Measurements from ENCODE around the gene ANKRD13A.
"Not testable (repeated sequence)": the region's sequence is repeated elsewhere in the genome, so short reads cannot be mapped to it uniquely, and the experiment has no call there.

ANKRD13A gene

GRCh38 chr12:110079477-110080400 lies 80.5 kb downstream of the ANKRD13A start:
- no peak for DNase-seq (ENCODE audit: low spot score)

- no peak for DNase-seq (ENCODE audit: low spot score)
Measured at GRCh38 chr12:110080410-110080809, 81.2 kb downstream of the ANKRD13A start.

GRCh38 chr12:110084314-110085015 lies 85.2 kb downstream of the ANKRD13A start:
- DNase-seq (ENCODE audit: low spot score), result peak; percentile 43

DNA sequence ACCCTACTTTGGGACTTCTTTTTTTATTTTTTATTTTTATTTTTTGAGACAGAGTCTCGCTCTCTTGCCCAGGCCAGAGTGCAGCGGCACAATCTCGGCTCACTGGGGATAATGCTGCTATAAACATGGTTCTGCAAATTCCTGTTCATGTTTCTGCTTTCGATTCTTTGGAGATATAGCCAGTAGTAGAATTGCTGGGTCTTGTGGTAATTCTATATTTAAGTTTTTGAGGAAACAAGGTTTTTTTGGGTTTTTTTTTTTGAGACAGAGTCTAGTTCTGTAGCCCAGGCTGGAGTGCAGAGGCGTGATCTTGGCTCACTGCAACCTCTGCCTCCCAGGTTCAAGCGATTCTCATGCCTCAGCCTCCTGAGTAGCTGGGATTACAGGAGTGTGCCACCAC lies 89.0 kb downstream of the ANKRD13A start:
- DNase-seq (ENCODE audit: low spot score), result not testable (repeated sequence)

DNA sequence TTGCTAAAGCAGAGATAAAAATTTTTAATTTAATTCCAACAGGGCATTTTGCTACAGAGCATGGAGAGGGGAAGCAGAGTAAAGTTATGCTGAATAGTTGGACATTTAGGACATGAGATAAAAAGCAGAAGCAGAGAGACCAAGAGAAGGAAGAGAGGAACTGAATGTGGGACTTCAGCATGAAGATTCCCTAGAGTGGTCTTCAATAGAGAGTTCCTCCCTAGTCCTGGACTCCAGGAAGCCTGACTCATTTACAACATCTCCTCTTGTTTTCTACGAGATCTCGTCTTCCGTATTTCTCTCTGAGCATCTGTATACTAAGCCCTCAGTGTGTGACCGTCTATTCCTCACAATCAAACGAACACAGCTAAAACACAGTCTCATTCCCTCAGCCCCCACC lies 89.7 kb downstream of the ANKRD13A start:
- DNase-seq (ENCODE audit: low spot score), result no peak

All from AG20443 (cell line).